GM21529 (cell line): ENCODE data around the gene C10orf71.

ENCODE experiments used
- ATAC-seq: cut with Tn5 transposase; IDR thresholded peaks from one replicate; pipeline ENCODE4 v1.9.1; 2021; ENCODE audit not compliant: unreplicated experiment

Gene C10orf71

GRCh38 chr10:49298983-49299815, at the start of gene C10orf71:
Gene C10orf71 (plus strand): TSS chr10:49299170. CDS start chr10:49322546, 23,376 bp downstream.
- ATAC-seq, result no peak

GRCh38 chr10:49252313-49253034, 46.5 kb upstream of the C10orf71 start:
- ATAC-seq, result no peak

- ATAC-seq, result no peak
Measured at GRCh38 chr10:49253340-49253906, 45.5 kb upstream of the C10orf71 start.

GRCh38 chr10:49254150-49254549, 44.8 kb upstream of the C10orf71 start:
- ATAC-seq, result no peak

- no peak for ATAC-seq
Measured at GRCh38 chr10:49254556-49255318, 44.2 kb upstream of the C10orf71 start.

GRCh38 chr10:49255883-49256282, 43.1 kb upstream of the C10orf71 start:
- ATAC-seq, result no peak

GRCh38 chr10:49257154-49257553, 41.8 kb upstream of the C10orf71 start:
- no peak for ATAC-seq

- ATAC-seq, result no peak
Measured at GRCh38 chr10:49257626-49258349, 41.2 kb upstream of the C10orf71 start.

GRCh38 chr10:49258350-49258683, 40.7 kb upstream of the C10orf71 start:
- no peak for ATAC-seq

- no peak for ATAC-seq
Measured at GRCh38 chr10:49260644-49261296, 38.2 kb upstream of the C10orf71 start.

GRCh38 chr10:49263591-49263990, 35.4 kb upstream of the C10orf71 start:
- ATAC-seq, result no peak

GRCh38 chr10:49264177-49264677, 34.7 kb upstream of the C10orf71 start:
- ATAC-seq, result no peak

GRCh38 chr10:49265885-49266284, 33.1 kb upstream of the C10orf71 start:
- ATAC-seq, result no peak

- ATAC-seq, result no peak
Measured at GRCh38 chr10:49268185-49268584, 30.8 kb upstream of the C10orf71 start.

- ATAC-seq, result no peak
Measured at GRCh38 chr10:49269523-49269922, 29.4 kb upstream of the C10orf71 start.

- no peak for ATAC-seq
Measured at GRCh38 chr10:49270565-49270964, 28.4 kb upstream of the C10orf71 start.

GRCh38 chr10:49271346-49271745, 27.6 kb upstream of the C10orf71 start:
- no peak for ATAC-seq

GRCh38 chr10:49272251-49273081, 26.5 kb upstream of the C10orf71 start:
- no peak for ATAC-seq

GRCh38 chr10:49273082-49273465, 25.9 kb upstream of the C10orf71 start:
- ATAC-seq, result no peak
